CD14-positive monocyte (primary cell): ENCODE measurements around the gene SP110. TPM values are rescaled to one million over a fixed set of nuclear protein-coding genes. Genes with fewer than 3 reads are reported as not detected.

Experiments
- DNase-seq, 3 donors: peaks; one replicate each; pipeline ENCODE4 v3.0.0-alpha.2; 2011 to 2022
- H2AFZ ChIP-seq: 2 replicates; pipeline ENCODE4 v1.6.0; 2012; ENCODE audit warnings: mild to moderate bottlenecking, low read depth, low read length, inconsistent platforms; ENCODE audit not compliant: insufficient read depth, poor library complexity, severe bottlenecking
- H3K27ac ChIP-seq, 2 donors: 1 replicate in 1 of 2; 2 replicates in 1 of 2; pipeline ENCODE4 v1.5.1; 2012 to 2013; ENCODE audit warnings: low read length in 2 of 2, control low read depth in 1 of 2, inconsistent platforms in 1 of 2, low read depth in 1 of 2, mild to moderate bottlenecking in 1 of 2
- H3K27me3 ChIP-seq, 2 donors: one replicate each; pipeline versions ENCODE4 v1.6.0 to v1.6.1; 2011 to 2013; ENCODE audit warnings: low read length in 2 of 2; ENCODE audit not compliant: control insufficient read depth in 2 of 2, insufficient read depth in 2 of 2
- H3K36me3 ChIP-seq, 2 donors: replicated peaks in 1 of 2; 1 replicate in 1 of 2; 2 replicates in 1 of 2; pipeline versions ENCODE4 v1.5.1 to v1.6.1; 2012 to 2013; ENCODE audit warnings: low read length in 2 of 2, control low read depth in 1 of 2, inconsistent platforms in 1 of 2, mild to moderate bottlenecking in 1 of 2; ENCODE audit not compliant: insufficient read depth in 2 of 2, control insufficient read depth in 1 of 2
- H3K4me1 ChIP-seq, 2 donors: 1 replicate in 1 of 2; 2 replicates in 1 of 2; pipeline versions ENCODE4 v1.5.1 to v1.6.1; 2012 to 2013; ENCODE audit warnings: low read length in 2 of 2, control low read depth in 1 of 2, inconsistent platforms in 1 of 2, mild to moderate bottlenecking in 1 of 2, moderate library complexity in 1 of 2; ENCODE audit not compliant: insufficient read depth in 2 of 2, control insufficient read depth in 1 of 2
- H3K4me2 ChIP-seq: replicated peaks from 2 replicates; pipeline ENCODE3; 2012; ENCODE audit warnings: low read length, moderate library complexity, mild to moderate bottlenecking; ENCODE audit not compliant: poor library complexity, severe bottlenecking; ENCODE audit errors: extremely low read depth
- H3K4me3 ChIP-seq, 3 experiments: fragments of 200-600 bp in 1 of 3; sonication (generic) in 1 of 3; replicated peaks in 1 of 3; 1 replicate in 2 of 3; 2 replicates in 1 of 3; pipeline ENCODE4 v1.5.1; 2011 to 2013; ENCODE audit warnings: low read length in 3 of 3, mild to moderate bottlenecking in 3 of 3, control low read depth in 2 of 3, low read depth in 2 of 3, inconsistent platforms in 1 of 3, moderate library complexity in 1 of 3
- H3K79me2 ChIP-seq: 2 replicates; pipeline ENCODE4 v1.6.0; 2012; ENCODE audit warnings: mild to moderate bottlenecking, control low read depth, inconsistent platforms, low read length, moderate library complexity; ENCODE audit not compliant: insufficient read depth
- H3K9ac ChIP-seq: 2 replicates; pipeline ENCODE4 v1.6.0; 2017; ENCODE audit warnings: low read length, mild to moderate bottlenecking; ENCODE audit not compliant: insufficient read depth, poor library complexity, severe bottlenecking
- H3K9me3 ChIP-seq, 2 donors: replicated peaks in 1 of 2; 1 replicate in 1 of 2; 2 replicates in 1 of 2; pipeline versions ENCODE4 v1.5.1 to v1.6.1; 2012 to 2013; ENCODE audit warnings: low read length in 2 of 2, control low read depth in 1 of 2; ENCODE audit not compliant: control insufficient read depth in 1 of 2, insufficient read depth in 1 of 2
- H4K20me1 ChIP-seq: 2 replicates; pipeline ENCODE4 v1.6.0; 2012; ENCODE audit warnings: mild to moderate bottlenecking, low read length, control low read depth, moderate library complexity; ENCODE audit not compliant: insufficient read depth
- H3K27ac Mint-ChIP-seq, 7 donors: one replicate each; pipeline ENCODE4 v1.8.0; 2020; ENCODE audit warnings: mild to moderate bottlenecking in 7 of 7, mixed read lengths in 7 of 7, moderate library complexity in 6 of 7, inconsistent platforms in 2 of 7
- H3K27me3 Mint-ChIP-seq, 3 donors: one replicate each; pipeline ENCODE4 v1.8.0; 2021 to 2022; ENCODE audit warnings: low read depth in 3 of 3, mild to moderate bottlenecking in 3 of 3, mixed read lengths in 3 of 3, moderate library complexity in 3 of 3, inconsistent platforms in 1 of 3
- H3K36me3 Mint-ChIP-seq, 2 donors: one replicate each; pipeline ENCODE4 v1.8.0; 2020; ENCODE audit warnings: mixed read lengths in 2 of 2, inconsistent platforms in 1 of 2, mild to moderate bottlenecking in 1 of 2
- H3K4me1 Mint-ChIP-seq: one replicate; pipeline ENCODE4 v1.8.0; 2020; ENCODE audit warnings: mild to moderate bottlenecking, mixed read lengths
- H3K4me3 Mint-ChIP-seq, 2 donors: one replicate each; pipeline ENCODE4 v1.8.0; 2020; ENCODE audit warnings: mild to moderate bottlenecking in 2 of 2, mixed read lengths in 2 of 2, moderate library complexity in 1 of 2
- H3K9me3 Mint-ChIP-seq, 7 donors: one replicate each; pipeline ENCODE4 v1.8.0; 2020 to 2022; ENCODE audit warnings: mixed read lengths in 7 of 7, mild to moderate bottlenecking in 6 of 7, moderate library complexity in 6 of 7, inconsistent platforms in 2 of 7
- WGBS: methylation state at CpG from one replicate; pipeline ENCODE4 v1.1.5; 2013; ENCODE audit warnings: missing lambda C conversion rate; ENCODE audit not compliant: insufficient coverage; 5-methylcytosine and 5-hydroxymethylcytosine counted together
- intact Hi-C, 2 donors: fragments of 100-400 bp; cut with micrococcal nuclease; formaldehyde crosslinking; loops; one replicate each; pipeline versions ENCODE4 v1.15.0 to v1.15.1; 2023
- polyA plus RNA-seq, 3 donors: library from polyadenylated mRNA; depleted of rRNA in 1 of 3; unstranded in 2 of 3; stranded (reverse) in 1 of 3; fragments of 300-500 nt in 2 of 3; fragments of >200 nt in 1 of 3; fragmentation: Illumina TruSeq in 2 of 3; gene quantifications; 1 replicate in 2 of 3; 2 replicates in 1 of 3; pipeline ENCODE4 v1.2.3, GENCODE V29; 2012 to 2021
- TF ChIP-seq, protein P1 (sequence below): fragments of 200-600 bp; IDR thresholded peaks from one replicate; pipeline ENCODE4 v1.8.0; 2022; ENCODE audit warnings: antibody characterized with exemption, mild to moderate bottlenecking

Gene SP110
- polyA plus RNA-seq, 3 donors, result 39.1 to 66.1 (median 65.5) TPM

DNA sequence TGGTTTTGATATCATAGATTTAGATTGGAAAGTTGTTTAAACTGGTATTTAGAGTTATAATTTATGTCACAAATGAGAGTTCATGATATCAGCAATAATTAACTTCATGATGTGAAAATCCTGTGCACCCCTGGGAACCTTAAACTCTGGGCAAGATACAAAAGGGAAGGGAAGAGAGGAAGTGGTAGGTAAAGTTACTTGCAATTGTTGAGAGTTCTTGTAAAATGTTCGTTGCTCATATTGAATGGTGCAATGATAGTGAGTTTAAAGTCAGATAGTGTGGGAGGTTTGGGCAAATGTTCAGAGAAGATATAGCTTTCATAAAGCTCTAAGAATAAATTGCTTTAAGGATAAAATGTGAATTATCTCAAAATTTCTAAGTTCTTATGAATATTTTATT, 75.4 kb downstream of the SP110 start:
- WGBS, result 14% methylated on average over 1 of the region's 1 CpG
- Histone ChIP-seq H4K20me1 (no peaks in the 10 kb centered on the region), H3K9me3 (peaks cover 15 to 19% of the 10 kb centered on the region in 2 donors), H3K79me2 (no peaks in the 10 kb centered on the region), H3K9ac (no peak overlapping the region), H3K36me3 (peaks cover 0 to 19% of the 10 kb centered on the region in 2 donors), H2AFZ (no peak overlapping the region), H3K4me3 (no peak overlapping the region), H3K4me1 (no peaks in the 10 kb centered on the region), H3K4me2 (no peak overlapping the region), H3K27me3 (no peaks in the 10 kb centered on the region), H3K27ac (no peak overlapping the region)
- H3K27ac Mint-ChIP-seq, result no peak overlapping the region
- H3K4me3 Mint-ChIP-seq, result no peak overlapping the region
- H3K27me3 Mint-ChIP-seq, result no peaks in the 10 kb centered on the region
- TF ChIP-seq, protein P1, sequence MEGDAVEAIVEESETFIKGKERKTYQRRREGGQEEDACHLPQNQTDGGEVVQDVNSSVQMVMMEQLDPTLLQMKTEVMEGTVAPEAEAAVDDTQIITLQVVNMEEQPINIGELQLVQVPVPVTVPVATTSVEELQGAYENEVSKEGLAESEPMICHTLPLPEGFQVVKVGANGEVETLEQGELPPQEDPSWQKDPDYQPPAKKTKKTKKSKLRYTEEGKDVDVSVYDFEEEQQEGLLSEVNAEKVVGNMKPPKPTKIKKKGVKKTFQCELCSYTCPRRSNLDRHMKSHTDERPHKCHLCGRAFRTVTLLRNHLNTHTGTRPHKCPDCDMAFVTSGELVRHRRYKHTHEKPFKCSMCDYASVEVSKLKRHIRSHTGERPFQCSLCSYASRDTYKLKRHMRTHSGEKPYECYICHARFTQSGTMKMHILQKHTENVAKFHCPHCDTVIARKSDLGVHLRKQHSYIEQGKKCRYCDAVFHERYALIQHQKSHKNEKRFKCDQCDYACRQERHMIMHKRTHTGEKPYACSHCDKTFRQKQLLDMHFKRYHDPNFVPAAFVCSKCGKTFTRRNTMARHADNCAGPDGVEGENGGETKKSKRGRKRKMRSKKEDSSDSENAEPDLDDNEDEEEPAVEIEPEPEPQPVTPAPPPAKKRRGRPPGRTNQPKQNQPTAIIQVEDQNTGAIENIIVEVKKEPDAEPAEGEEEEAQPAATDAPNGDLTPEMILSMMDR, result no peak
- peaks cover 12 to 28% (median 22%) of the 10 kb centered on the region in 7 donors for H3K9me3 Mint-ChIP-seq
- H3K36me3 Mint-ChIP-seq, result peaks cover 29 to 32% of the 10 kb centered on the region in 2 donors
- DNase-seq, result no peak
- intact Hi-C loops, result no loop called here
- H3K4me1 Mint-ChIP-seq, result peaks cover 11% of the 10 kb centered on the region

DNA sequence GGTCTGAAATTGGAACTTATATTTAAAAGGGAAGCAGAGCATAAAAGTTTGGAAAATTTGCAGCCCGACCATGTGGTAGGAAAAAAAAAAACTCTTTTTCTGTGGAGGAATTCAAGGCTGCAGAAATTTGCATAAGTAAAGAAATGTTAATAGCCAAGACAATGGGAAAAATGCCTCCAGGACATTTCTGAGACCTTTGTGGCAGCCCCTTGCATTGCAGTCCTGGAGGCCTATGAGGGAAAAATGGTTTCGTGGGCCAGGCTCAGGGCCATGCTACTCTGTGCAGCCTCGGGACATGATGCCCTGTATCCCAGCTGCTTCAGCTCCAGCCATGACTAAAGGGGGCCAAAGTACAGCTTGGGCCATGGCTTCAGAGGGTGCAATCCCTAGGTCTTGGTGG, 79.1 kb downstream of the SP110 start:
- intact Hi-C loops, result no loop called here
- H3K79me2 ChIP-seq, result no peaks in the 10 kb centered on the region
- Mint-ChIP-seq H3K27me3 (peaks cover 0 to 2% (median 0%) of the 10 kb centered on the region in 3 donors), H3K9me3 (peaks cover 12 to 26% (median 22%) of the 10 kb centered on the region in 7 donors), H3K4me1 (peaks cover 26% of the 10 kb centered on the region), H3K36me3 (peaks cover 25 to 28% of the 10 kb centered on the region in 2 donors), H3K4me3 (no peak overlapping the region), H3K27ac (no peak overlapping the region)
- no peaks in the 10 kb centered on the region for H3K27me3 ChIP-seq
- H3K9me3 ChIP-seq, result peaks cover 15 to 19% of the 10 kb centered on the region in 2 donors
- H4K20me1 ChIP-seq, result no peaks in the 10 kb centered on the region
- TF ChIP-seq, protein P1, result no peak
- no peak for DNase-seq
- no peak overlapping the region for H3K9ac ChIP-seq
- no peak overlapping the region for H2AFZ ChIP-seq
- H3K36me3 ChIP-seq, result peaks cover 0 to 19% of the 10 kb centered on the region in 2 donors
- H3K4me3 ChIP-seq, result no peak overlapping the region
- H3K27ac ChIP-seq, result no peak overlapping the region
- 96% methylated on average over 3 of the region's 3 CpGs for WGBS
- H3K4me2 ChIP-seq, result no peak overlapping the region
- H3K4me1 ChIP-seq, result peaks cover 0 to 4% of the 10 kb centered on the region in 2 donors
